H1 (cell line): Measurements from ENCODE around the gene MTCH2.

Experiments
- EZH2 ChIP-seq: fragments of 200-600 bp; sonication (generic); IDR thresholded peaks from 2 replicates; pipeline ENCODE4 v1.7.1; 2012; ENCODE audit warnings: low read depth, mild to moderate bottlenecking, moderate library complexity, low read length, inconsistent platforms; ENCODE audit not compliant: severe bottlenecking
- TF ChIP-seq, protein P1 (sequence below), 3 experiments: IDR thresholded peaks; 1 replicate in 2 of 3; 2 replicates in 1 of 3; pipeline versions ENCODE4 v1.5.1 to v1.6.1; 2011; ENCODE audit warnings: low read length in 3 of 3, mild to moderate bottlenecking in 3 of 3, inconsistent platforms in 2 of 3, low read depth in 1 of 3, moderate library complexity in 1 of 3; ENCODE audit not compliant: insufficient read depth in 1 of 3; ENCODE audit errors: control extremely low read depth in 1 of 3
- TF ChIP-seq, protein P2 (sequence below): IDR thresholded peaks from 2 replicates; pipeline ENCODE4 v1.6.1; 2012; ENCODE audit warnings: inconsistent platforms
- TF ChIP-seq, protein P3 (sequence below): fragments of 300-600 bp; sonication (generic); IDR thresholded peaks from 2 replicates; pipeline ENCODE4 v1.7.1; 2012; ENCODE audit warnings: low read length, moderate library complexity, mild to moderate bottlenecking, inconsistent platforms; ENCODE audit not compliant: insufficient replicate concordance

- TF ChIP-seq EZH2, result no peak
- TF ChIP-seq, protein P1, sequence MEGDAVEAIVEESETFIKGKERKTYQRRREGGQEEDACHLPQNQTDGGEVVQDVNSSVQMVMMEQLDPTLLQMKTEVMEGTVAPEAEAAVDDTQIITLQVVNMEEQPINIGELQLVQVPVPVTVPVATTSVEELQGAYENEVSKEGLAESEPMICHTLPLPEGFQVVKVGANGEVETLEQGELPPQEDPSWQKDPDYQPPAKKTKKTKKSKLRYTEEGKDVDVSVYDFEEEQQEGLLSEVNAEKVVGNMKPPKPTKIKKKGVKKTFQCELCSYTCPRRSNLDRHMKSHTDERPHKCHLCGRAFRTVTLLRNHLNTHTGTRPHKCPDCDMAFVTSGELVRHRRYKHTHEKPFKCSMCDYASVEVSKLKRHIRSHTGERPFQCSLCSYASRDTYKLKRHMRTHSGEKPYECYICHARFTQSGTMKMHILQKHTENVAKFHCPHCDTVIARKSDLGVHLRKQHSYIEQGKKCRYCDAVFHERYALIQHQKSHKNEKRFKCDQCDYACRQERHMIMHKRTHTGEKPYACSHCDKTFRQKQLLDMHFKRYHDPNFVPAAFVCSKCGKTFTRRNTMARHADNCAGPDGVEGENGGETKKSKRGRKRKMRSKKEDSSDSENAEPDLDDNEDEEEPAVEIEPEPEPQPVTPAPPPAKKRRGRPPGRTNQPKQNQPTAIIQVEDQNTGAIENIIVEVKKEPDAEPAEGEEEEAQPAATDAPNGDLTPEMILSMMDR (IDR thresholded peaks at IDR 0.05; ENCODE audit: control extremely low read depth in 1 of 3, insufficient read depth in 1 of 3, low read depth in 1 of 3, low read length in 3 of 3), result no peak
- TF ChIP-seq, protein P2, sequence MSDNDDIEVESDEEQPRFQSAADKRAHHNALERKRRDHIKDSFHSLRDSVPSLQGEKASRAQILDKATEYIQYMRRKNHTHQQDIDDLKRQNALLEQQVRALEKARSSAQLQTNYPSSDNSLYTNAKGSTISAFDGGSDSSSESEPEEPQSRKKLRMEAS, result no peak
- TF ChIP-seq, protein P3, sequence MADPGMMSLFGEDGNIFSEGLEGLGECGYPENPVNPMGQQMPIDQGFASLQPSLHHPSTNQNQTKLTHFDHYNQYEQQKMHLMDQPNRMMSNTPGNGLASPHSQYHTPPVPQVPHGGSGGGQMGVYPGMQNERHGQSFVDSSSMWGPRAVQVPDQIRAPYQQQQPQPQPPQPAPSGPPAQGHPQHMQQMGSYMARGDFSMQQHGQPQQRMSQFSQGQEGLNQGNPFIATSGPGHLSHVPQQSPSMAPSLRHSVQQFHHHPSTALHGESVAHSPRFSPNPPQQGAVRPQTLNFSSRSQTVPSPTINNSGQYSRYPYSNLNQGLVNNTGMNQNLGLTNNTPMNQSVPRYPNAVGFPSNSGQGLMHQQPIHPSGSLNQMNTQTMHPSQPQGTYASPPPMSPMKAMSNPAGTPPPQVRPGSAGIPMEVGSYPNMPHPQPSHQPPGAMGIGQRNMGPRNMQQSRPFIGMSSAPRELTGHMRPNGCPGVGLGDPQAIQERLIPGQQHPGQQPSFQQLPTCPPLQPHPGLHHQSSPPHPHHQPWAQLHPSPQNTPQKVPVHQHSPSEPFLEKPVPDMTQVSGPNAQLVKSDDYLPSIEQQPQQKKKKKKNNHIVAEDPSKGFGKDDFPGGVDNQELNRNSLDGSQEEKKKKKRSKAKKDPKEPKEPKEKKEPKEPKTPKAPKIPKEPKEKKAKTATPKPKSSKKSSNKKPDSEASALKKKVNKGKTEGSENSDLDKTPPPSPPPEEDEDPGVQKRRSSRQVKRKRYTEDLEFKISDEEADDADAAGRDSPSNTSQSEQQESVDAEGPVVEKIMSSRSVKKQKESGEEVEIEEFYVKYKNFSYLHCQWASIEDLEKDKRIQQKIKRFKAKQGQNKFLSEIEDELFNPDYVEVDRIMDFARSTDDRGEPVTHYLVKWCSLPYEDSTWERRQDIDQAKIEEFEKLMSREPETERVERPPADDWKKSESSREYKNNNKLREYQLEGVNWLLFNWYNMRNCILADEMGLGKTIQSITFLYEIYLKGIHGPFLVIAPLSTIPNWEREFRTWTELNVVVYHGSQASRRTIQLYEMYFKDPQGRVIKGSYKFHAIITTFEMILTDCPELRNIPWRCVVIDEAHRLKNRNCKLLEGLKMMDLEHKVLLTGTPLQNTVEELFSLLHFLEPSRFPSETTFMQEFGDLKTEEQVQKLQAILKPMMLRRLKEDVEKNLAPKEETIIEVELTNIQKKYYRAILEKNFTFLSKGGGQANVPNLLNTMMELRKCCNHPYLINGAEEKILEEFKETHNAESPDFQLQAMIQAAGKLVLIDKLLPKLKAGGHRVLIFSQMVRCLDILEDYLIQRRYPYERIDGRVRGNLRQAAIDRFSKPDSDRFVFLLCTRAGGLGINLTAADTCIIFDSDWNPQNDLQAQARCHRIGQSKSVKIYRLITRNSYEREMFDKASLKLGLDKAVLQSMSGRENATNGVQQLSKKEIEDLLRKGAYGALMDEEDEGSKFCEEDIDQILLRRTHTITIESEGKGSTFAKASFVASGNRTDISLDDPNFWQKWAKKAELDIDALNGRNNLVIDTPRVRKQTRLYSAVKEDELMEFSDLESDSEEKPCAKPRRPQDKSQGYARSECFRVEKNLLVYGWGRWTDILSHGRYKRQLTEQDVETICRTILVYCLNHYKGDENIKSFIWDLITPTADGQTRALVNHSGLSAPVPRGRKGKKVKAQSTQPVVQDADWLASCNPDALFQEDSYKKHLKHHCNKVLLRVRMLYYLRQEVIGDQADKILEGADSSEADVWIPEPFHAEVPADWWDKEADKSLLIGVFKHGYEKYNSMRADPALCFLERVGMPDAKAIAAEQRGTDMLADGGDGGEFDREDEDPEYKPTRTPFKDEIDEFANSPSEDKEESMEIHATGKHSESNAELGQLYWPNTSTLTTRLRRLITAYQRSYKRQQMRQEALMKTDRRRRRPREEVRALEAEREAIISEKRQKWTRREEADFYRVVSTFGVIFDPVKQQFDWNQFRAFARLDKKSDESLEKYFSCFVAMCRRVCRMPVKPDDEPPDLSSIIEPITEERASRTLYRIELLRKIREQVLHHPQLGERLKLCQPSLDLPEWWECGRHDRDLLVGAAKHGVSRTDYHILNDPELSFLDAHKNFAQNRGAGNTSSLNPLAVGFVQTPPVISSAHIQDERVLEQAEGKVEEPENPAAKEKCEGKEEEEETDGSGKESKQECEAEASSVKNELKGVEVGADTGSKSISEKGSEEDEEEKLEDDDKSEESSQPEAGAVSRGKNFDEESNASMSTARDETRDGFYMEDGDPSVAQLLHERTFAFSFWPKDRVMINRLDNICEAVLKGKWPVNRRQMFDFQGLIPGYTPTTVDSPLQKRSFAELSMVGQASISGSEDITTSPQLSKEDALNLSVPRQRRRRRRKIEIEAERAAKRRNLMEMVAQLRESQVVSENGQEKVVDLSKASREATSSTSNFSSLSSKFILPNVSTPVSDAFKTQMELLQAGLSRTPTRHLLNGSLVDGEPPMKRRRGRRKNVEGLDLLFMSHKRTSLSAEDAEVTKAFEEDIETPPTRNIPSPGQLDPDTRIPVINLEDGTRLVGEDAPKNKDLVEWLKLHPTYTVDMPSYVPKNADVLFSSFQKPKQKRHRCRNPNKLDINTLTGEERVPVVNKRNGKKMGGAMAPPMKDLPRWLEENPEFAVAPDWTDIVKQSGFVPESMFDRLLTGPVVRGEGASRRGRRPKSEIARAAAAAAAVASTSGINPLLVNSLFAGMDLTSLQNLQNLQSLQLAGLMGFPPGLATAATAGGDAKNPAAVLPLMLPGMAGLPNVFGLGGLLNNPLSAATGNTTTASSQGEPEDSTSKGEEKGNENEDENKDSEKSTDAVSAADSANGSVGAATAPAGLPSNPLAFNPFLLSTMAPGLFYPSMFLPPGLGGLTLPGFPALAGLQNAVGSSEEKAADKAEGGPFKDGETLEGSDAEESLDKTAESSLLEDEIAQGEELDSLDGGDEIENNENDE, result no peak
Observed at GRCh38 chr11:47641600-47642098, 710 bp downstream of the MTCH2 start.
